ENCODE measurements around the gene PHB1.
A peak's percentile ranks its signal among the peaks of the same experiment; 100 is the strongest.

DNA sequence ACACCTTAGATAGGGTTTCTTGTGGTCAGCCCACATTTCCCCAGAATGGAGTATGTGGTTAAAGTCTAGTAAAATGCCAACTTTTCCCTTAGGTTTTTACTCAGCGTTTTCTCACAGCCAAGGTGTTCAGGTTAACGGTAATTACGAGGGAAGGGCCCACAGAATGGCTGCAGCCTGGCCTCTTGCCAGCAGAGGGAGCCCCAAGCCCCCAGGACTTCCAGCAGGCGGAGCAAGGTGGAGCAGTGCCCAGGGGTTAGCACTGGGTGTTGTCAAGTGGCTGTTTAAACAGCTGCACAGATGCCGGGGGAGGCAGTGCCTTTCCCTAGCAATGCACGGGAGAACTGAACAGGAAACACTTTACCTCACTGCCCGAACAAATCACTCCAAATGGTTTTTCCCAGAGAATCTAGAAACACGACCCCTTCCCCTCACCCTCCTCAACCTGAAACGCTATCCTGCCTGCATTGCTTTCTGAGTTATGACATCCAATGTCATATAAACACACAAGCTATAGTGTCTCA is 6.6 kb downstream of the PHB1 start:
- TF ChIP-seq, protein P1, sequence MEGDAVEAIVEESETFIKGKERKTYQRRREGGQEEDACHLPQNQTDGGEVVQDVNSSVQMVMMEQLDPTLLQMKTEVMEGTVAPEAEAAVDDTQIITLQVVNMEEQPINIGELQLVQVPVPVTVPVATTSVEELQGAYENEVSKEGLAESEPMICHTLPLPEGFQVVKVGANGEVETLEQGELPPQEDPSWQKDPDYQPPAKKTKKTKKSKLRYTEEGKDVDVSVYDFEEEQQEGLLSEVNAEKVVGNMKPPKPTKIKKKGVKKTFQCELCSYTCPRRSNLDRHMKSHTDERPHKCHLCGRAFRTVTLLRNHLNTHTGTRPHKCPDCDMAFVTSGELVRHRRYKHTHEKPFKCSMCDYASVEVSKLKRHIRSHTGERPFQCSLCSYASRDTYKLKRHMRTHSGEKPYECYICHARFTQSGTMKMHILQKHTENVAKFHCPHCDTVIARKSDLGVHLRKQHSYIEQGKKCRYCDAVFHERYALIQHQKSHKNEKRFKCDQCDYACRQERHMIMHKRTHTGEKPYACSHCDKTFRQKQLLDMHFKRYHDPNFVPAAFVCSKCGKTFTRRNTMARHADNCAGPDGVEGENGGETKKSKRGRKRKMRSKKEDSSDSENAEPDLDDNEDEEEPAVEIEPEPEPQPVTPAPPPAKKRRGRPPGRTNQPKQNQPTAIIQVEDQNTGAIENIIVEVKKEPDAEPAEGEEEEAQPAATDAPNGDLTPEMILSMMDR (IDR thresholded peaks at IDR 0.05): peak; percentile 30 to 60
- no peak for TF ChIP-seq POLR2AphosphoS5 (IDR thresholded peaks at IDR 0.05)
- no peak for TF ChIP-seq POLR2A (IDR thresholded peaks at IDR 0.05)
